Stomach (tissue), 4 donors: Measurements from ENCODE around the gene GFM2.

Experiments
- CTCF ChIP-seq, 7 experiments: fragments of 450-650 bp in 4 of 7; fragments of 200-600 bp in 3 of 7; sonication (generic) in 3 of 7; IDR thresholded peaks; one replicate each; pipeline ENCODE4 v1.5.1; 2016 to 2019; ENCODE audit warnings: antibody characterized with exemption in 7 of 7, control low read depth in 2 of 7, mild to moderate bottlenecking in 1 of 7
- EP300 ChIP-seq: sonication (generic); formaldehyde crosslinking; IDR thresholded peaks from one replicate; pipeline ENCODE4 v1.6.1; 2017; ENCODE audit warnings: antibody characterized with exemption
- POLR2AphosphoS5 ChIP-seq, 3 donors: sonication (generic); formaldehyde crosslinking; IDR thresholded peaks; one replicate each; pipeline ENCODE4 v1.6.1; 2016; ENCODE audit warnings: antibody characterized with exemption in 3 of 3

- TF ChIP-seq CTCF (IDR thresholded peaks at IDR 0.05) (no peak), POLR2AphosphoS5 (IDR thresholded peaks at IDR 0.05) (peak in 1 of 3 donors; percentile 50), EP300 (no peak)
Observed at GRCh38 chr5:74762599-74762998, 4.3 kb downstream of the GFM2 start.
